ENCODE data around the gene CORO7. TPM values are rescaled to one million over a fixed set of nuclear protein-coding genes. Genes with fewer than 3 reads are reported as not detected.

The CORO7 gene
- polyA plus RNA-seq, 2 of the 4 experiments (the other 2 are of a cell fraction), result 6.0 to 11.9 TPM

- Histone ChIP-seq H3K4me2 (no peak overlapping the region), H3K27ac (peak overlapping the region in 1 of 2 experiments; percentile 23; a peak in 1 of 6 replicates), H3K4me1 (peaks cover 16% of the 10 kb centered on the region; the same call in 2 of the 3 replicates), H3K9me3 (no peaks in the 10 kb centered on the region), H3K4me3 (no peak overlapping the region)
- 82% methylated on average over 17 of the region's 27 CpGs for WGBS (ENCODE audit: missing lambda C conversion rate)
- TF ChIP-seq MAZ (IDR thresholded peaks at IDR 0.05; ENCODE audit: borderline replicate concordance, low read depth, low read length) (no peak), TFCP2L1 (CRISPR knock-in tag; IDR thresholded peaks at IDR 0.05) (no peak), NFE2L2 (conservative IDR thresholded peaks at IDR 0.05; ENCODE audit: low read length) (no peak), PBX3 (IDR thresholded peaks at IDR 0.05) (no peak), ELK1 (IDR thresholded peaks at IDR 0.05; ENCODE audit: low read depth, low read length) (no peak), CEBPB (IDR thresholded peaks at IDR 0.05) (no peak), RCOR1 (IDR thresholded peaks at IDR 0.05; ENCODE audit: low read depth, low read length) (no peak), FOSL2 (IDR thresholded peaks at IDR 0.05) (no peak), FOSL2 (CRISPR knock-in tag; IDR thresholded peaks at IDR 0.05) (no peak), GATA3 (IDR thresholded peaks at IDR 0.05; ENCODE audit: borderline replicate concordance) (no peak), TP53 (CRISPR knock-in tag; IDR thresholded peaks at IDR 0.05) (no peak), FOSB (CRISPR knock-in tag; IDR thresholded peaks at IDR 0.05) (no peak), POLR2A (IDR thresholded peaks at IDR 0.05; ENCODE audit: low read length) (no peak), ZNF302 (CRISPR knock-in tag; IDR thresholded peaks at IDR 0.05) (no peak), BCL3 (IDR thresholded peaks at IDR 0.05) (no peak), HMGXB4 (CRISPR knock-in tag; IDR thresholded peaks at IDR 0.05; ENCODE audit: borderline replicate concordance) (no peak), RFX5 (IDR thresholded peaks at IDR 0.05) (no peak), EHF (CRISPR knock-in tag; IDR thresholded peaks at IDR 0.05) (no peak), KDM5A (IDR thresholded peaks at IDR 0.05) (no peak)
- DNase-seq (ENCODE audit: low read depth in 1 of 2, low spot score in 1 of 2) (no peak), FAIRE-seq (no peak), ATAC-seq (no peak)
- ChIA-PET CTCF (interaction anchor here (0.6 to 32.6 kb wide), 8 partner anchors 13 to 192 kb away, joined by 3 to 833 read pairs (median 4); partner anchors contain the start of gene VASN), POLR2A (no interaction called here)
Observed at GRCh38 chr16:4392382-4393239, 23.8 kb downstream of the CORO7 start.

- H3K4me3 ChIP-seq, result no peak overlapping the region
- DNase-seq (ENCODE audit: low read depth in 1 of 2, low spot score in 1 of 2) (no peak), ATAC-seq (no peak), FAIRE-seq (no peak)
- H3K4me2 ChIP-seq, result no peak overlapping the region
- ChIA-PET POLR2A (no interaction called here), CTCF (interaction anchor here (0.6 to 32.6 kb wide), 5 partner anchors 10 to 92 kb away, joined by 3 to 833 read pairs (median 7); partner anchors contain the start of gene VASN)
- H3K4me1 ChIP-seq, result peaks cover 18% of the 10 kb centered on the region; the same call in 2 of the 3 replicates
- H3K9me3 ChIP-seq, result no peaks in the 10 kb centered on the region
- H3K27ac ChIP-seq, result no peak overlapping the region
- WGBS (ENCODE audit: missing lambda C conversion rate), result 96% methylated on average over 10 of the region's 22 CpGs
- TF ChIP-seq POLR2AphosphoS2 (conservative IDR thresholded peaks at IDR 0.05; ENCODE audit: low read length), result no peak
- no peak for TF ChIP-seq RARB (CRISPR knock-in tag; IDR thresholded peaks at IDR 0.05)
- TF ChIP-seq ZNF302 (CRISPR knock-in tag; IDR thresholded peaks at IDR 0.05), result no peak
- TF ChIP-seq HOXB5 (CRISPR knock-in tag; IDR thresholded peaks at IDR 0.05), result no peak
- no peak for TF ChIP-seq CHD2 (IDR thresholded peaks at IDR 0.05; ENCODE audit: low read length, partially characterized antibody)
- TF ChIP-seq RFX5 (IDR thresholded peaks at IDR 0.05), result no peak
- no peak for TF ChIP-seq CEBPB (IDR thresholded peaks at IDR 0.05)
- TF ChIP-seq CTCF (IDR thresholded peaks at IDR 0.05), result no peak
- no peak for TF ChIP-seq JUNB (IDR thresholded peaks at IDR 0.05)
- no peak for TF ChIP-seq MAZ (IDR thresholded peaks at IDR 0.05; ENCODE audit: borderline replicate concordance, low read depth, low read length)
- TF ChIP-seq MYC (IDR thresholded peaks at IDR 0.05; ENCODE audit: borderline replicate concordance, low read length), result no peak
- TF ChIP-seq HDAC2 (IDR thresholded peaks at IDR 0.05), result no peak
- TF ChIP-seq RNF2 (IDR thresholded peaks at IDR 0.05; ENCODE audit: borderline replicate concordance, low read depth), result no peak
- TF ChIP-seq ZC3H11A (IDR thresholded peaks at IDR 0.05), result no peak
- TF ChIP-seq CBX2 (IDR thresholded peaks at IDR 0.05; ENCODE audit: borderline replicate concordance, low read depth), result no peak
Observed at GRCh38 chr16:4391631-4392381, 24.6 kb downstream of the CORO7 start.

All from A549 (cell line).